Caki2 (cell line): ENCODE results near the gene IGFBPL1. TPM values are rescaled to one million over a fixed set of nuclear protein-coding genes. Genes with fewer than 3 reads are reported as not detected.
"Not testable (repeated sequence)": the region's sequence is repeated elsewhere in the genome, so short reads cannot be mapped to it uniquely, and the experiment has no call there.

Source experiments
- DNase-seq: peaks from one replicate; pipeline ENCODE4 v3.0.0-alpha.2; 2015; ENCODE audit warnings: low read depth
- in situ Hi-C: cut with HindIII; loops from 2 replicates; pipeline ENCODE4 v1.10.0; 2016; ENCODE audit warnings: low sequenced_read_pairs, low pct_unique_long_range_greater_than_20kb, mixed read lengths
- total RNA-seq: library from RNA; depleted of rRNA; stranded (reverse); fragments of >200 nt; shearing (Covaris generic); gene quantifications from 2 replicates; pipeline ENCODE4 v1.2.3, GENCODE V29; 2014; ENCODE audit warnings: low replicate concordance

IGFBPL1 gene
- total RNA-seq, 1 experiment from 2014 or later, result 7.6 TPM

GRCh38 chr9:38412751-38413150 is 11.5 kb downstream of the IGFBPL1 start:
- DNase-seq, result no peak
- in situ Hi-C loops, result no loop called here

GRCh38 chr9:38408719-38409118 is 15.5 kb downstream of the IGFBPL1 start:
- in situ Hi-C loops, result no loop called here

GRCh38 chr9:38406476-38407186 is 17.6 kb downstream of the IGFBPL1 start:
- no peak for DNase-seq
- in situ Hi-C loops, result no loop called here

More at GRCh38 chr9:38408719-38409118, 15.5 kb downstream of the IGFBPL1 start:
- DNase-seq, result no peak

- no peak for DNase-seq
- in situ Hi-C loops, result no loop called here
Measured at GRCh38 chr9:38405785-38406184, 18.5 kb downstream of the IGFBPL1 start.

- no peak for DNase-seq
- in situ Hi-C loops, result no loop called here
Measured at GRCh38 chr9:38404314-38404713, 19.9 kb downstream of the IGFBPL1 start.

- in situ Hi-C loops, result no loop called here
- DNase-seq, result no peak
Measured at GRCh38 chr9:38401994-38402393, 22.3 kb downstream of the IGFBPL1 start.

GRCh38 chr9:38399191-38399590 is 25.1 kb downstream of the IGFBPL1 start:
- in situ Hi-C loops, DNase-seq: not testable (repeated sequence)

- in situ Hi-C loops, result no loop called here
- DNase-seq, result no peak
Measured at GRCh38 chr9:38396371-38396671, 27.9 kb downstream of the IGFBPL1 start.

GRCh38 chr9:38395653-38396370 is 28.4 kb downstream of the IGFBPL1 start:
- in situ Hi-C loops, result no loop called here
- no peak for DNase-seq

- in situ Hi-C loops, result no loop called here
- no peak for DNase-seq
Measured at GRCh38 chr9:38394416-38394815, 29.8 kb downstream of the IGFBPL1 start.

GRCh38 chr9:38393128-38393796 is 31.0 kb downstream of the IGFBPL1 start:
- DNase-seq, result no peak
- in situ Hi-C loops, result no loop called here

- peak; percentile 70 for DNase-seq
Measured at GRCh38 chr9:38392235-38393127, 31.8 kb downstream of the IGFBPL1 start, which contains the start of gene ALDH1B1. Gene ALDH1B1 (plus strand): TSS chr9:38392702. CDS start chr9:38395749, 3,047 bp downstream.

GRCh38 chr9:38391278-38392118 is 32.8 kb downstream of the IGFBPL1 start:
- DNase-seq, result no peak
- in situ Hi-C loops, result no loop called here

More at GRCh38 chr9:38392235-38393127, 31.8 kb downstream of the IGFBPL1 start, which contains the start of gene ALDH1B1:
- in situ Hi-C loops, result no loop called here

GRCh38 chr9:38390851-38391250 is 33.4 kb downstream of the IGFBPL1 start:
- no peak for DNase-seq
- in situ Hi-C loops, result no loop called here

- no peak for DNase-seq
- in situ Hi-C loops, result no loop called here
Measured at GRCh38 chr9:38390442-38390841, 33.8 kb downstream of the IGFBPL1 start.

- no peak for DNase-seq
- in situ Hi-C loops, result no loop called here
Measured at GRCh38 chr9:38389313-38389712, 34.9 kb downstream of the IGFBPL1 start.
